Measurements from ENCODE around the gene SSH2. TPM values are rescaled to one million over a fixed set of nuclear protein-coding genes. Genes with fewer than 3 reads are reported as not detected.
"Not testable (repeated sequence)": the region's sequence is repeated elsewhere in the genome, so short reads cannot be mapped to it uniquely, and the experiment has no call there.

SSH2 gene, protein sequence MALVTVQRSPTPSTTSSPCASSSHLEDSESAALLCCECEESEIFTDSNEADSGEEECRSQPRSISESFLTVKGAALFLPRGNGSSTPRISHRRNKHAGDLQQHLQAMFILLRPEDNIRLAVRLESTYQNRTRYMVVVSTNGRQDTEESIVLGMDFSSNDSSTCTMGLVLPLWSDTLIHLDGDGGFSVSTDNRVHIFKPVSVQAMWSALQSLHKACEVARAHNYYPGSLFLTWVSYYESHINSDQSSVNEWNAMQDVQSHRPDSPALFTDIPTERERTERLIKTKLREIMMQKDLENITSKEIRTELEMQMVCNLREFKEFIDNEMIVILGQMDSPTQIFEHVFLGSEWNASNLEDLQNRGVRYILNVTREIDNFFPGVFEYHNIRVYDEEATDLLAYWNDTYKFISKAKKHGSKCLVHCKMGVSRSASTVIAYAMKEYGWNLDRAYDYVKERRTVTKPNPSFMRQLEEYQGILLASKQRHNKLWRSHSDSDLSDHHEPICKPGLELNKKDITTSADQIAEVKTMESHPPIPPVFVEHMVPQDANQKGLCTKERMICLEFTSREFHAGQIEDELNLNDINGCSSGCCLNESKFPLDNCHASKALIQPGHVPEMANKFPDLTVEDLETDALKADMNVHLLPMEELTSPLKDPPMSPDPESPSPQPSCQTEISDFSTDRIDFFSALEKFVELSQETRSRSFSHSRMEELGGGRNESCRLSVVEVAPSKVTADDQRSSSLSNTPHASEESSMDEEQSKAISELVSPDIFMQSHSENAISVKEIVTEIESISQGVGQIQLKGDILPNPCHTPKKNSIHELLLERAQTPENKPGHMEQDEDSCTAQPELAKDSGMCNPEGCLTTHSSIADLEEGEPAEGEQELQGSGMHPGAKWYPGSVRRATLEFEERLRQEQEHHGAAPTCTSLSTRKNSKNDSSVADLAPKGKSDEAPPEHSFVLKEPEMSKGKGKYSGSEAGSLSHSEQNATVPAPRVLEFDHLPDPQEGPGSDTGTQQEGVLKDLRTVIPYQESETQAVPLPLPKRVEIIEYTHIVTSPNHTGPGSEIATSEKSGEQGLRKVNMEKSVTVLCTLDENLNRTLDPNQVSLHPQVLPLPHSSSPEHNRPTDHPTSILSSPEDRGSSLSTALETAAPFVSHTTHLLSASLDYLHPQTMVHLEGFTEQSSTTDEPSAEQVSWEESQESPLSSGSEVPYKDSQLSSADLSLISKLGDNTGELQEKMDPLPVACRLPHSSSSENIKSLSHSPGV (N-terminal part only)
- 39.1 TPM for total RNA-seq
- long read RNA-seq, partial matches to known transcripts, result 1 of 27 reads
- long read RNA-seq, other reads (novel, unspliced or antisense), result 25 of 27 reads

DNA sequence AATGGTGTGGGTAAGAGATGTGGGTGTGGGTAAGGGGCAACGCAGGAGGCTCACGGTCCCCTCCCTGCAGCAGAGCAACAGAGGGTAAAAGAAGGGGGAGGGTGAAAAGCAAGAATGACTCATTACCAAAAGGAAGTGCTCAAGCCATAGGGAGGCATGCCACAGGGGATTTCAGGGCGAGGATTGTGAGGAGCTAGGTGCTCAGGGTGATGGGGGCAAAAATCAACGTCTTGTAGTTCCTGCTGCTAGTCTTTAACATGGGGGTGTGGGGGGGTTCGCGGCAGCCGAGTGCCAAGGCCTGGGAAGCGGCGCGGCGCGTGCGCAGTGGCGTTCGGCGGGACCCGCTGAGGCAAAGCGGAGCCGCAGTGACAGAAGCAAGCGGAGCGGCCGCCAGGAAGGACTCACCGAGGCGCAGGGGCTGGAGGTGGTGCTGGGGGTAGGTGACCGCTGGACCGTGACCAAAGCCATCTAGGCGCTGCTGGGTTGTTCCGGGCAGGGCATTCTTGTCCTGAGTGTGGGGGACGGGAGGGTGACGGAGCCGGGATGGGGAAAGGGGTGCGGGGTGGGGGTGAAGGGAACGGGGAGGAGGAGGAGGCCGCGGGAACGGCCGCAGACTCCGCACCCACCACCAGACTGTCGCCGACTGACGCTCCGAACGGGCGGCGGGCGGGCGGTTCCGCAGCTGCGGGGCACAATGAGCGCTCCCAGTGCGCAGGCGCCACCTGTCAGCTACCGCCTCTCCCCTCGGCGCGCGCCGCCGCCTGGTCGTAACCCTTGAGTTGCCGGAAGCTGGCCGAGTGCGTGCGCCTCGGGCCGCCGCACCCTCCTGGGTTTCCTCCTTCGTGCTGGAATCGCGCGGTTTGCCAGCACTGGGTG is at the start of gene SSH2:
Gene SSH2, minus strand, starts transcription at position 696 of the 876 bp plus-strand sequence. Its CDS starts 228 bp downstream, at position 468.
- peak; percentile 96 for DNase-seq (ENCODE audit: low spot score)

DNA sequence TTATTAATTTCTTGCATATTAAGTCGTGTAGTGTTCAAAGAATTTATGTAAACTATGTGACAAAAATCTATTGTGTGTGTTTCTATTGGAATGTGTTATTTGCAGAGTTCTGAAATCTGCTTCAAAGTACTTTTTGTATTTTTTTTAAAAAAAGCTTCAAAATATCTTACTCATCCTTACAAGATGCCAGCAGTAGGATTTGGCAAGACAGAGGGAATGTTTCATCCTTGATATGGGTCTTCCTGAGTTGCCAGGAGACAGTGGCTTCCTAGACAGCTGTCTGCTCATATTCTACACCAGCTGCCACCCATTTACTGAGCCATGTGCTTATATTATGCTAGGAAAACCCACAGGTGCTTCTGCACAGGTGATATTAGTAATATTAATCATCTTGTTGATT is 47.8 kb upstream of the SSH2 start:
- DNase-seq (ENCODE audit: low spot score), result no peak

DNA sequence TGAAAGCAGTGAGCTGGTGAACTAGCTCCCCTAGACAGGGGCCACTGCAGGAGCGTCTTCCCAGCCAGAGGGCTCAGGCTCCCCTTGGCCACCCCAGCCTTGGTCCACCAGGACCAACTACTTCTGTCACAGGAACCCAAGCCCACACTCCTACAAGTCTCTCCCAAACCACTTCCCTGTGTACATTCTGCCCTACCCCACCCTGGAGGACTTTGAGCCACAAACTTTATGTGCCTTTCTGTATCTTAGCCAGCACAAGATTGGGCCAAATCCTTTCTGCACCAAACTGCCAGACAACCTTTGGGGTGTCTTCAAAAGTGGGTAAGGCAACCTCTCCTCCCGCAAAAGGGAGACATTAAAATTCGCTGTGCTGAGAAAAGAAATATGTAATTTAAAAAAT is 43.0 kb upstream of the SSH2 start:
- no peak for DNase-seq (ENCODE audit: low spot score)

DNA sequence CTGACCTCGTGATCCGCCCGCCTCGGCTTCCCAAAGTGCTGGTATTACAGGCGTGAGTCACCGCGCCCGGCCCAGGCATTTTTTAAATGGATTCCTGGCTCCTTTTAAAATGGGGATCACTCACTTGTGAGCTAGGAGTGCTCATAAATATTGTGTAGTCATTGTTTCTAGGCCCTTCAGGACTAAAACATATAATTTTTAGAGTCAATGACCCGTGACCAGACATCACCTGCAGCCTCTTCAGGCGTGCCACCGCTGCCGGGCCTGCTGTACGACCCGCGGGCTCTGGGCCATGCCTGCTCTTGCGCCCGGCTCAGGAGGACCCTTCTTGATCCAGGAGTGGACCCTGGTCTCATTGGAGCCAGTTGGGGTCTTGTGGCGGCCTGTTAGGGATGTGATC is 42.2 kb upstream of the SSH2 start:
- no peak for DNase-seq (ENCODE audit: low spot score)

DNA sequence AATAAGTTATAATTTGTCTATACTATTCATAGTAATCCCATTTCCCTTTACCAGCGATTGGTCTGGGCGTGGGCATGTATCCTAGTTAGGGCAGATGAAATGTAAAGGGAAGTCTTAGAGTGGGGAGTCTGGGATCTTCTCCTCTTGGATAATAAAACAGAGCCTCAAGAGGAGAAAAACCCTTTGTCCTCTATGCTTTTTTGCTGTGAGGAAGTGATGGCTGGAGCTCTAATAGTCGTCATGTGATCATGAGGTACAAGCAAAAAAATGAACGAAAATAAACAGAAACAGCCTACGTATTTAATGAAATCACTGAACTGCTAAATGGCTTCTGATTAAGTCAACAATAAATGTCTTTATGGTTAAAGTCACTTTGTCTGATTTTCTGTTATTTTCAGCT is 38.2 kb upstream of the SSH2 start:
- DNase-seq (ENCODE audit: low spot score), result no peak

DNA sequence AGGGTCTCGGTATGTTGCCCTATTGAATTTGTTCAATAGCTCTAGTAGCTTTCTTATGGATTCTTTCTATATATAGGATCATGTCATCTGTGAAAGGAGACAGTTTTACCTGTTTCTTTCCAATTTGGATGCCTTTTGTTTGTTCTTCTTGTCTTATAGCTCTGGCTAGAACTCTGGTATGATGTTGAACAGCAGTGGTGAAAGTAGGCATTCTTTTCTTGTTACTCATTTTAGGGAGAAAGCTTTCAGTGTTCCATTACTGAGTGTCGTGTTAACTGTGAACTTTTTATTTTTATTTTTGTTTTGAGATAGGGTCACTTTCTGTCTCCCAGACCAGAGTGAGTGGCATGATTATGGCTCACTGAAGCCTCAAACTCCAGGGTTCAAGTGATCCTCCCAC is 32.6 kb upstream of the SSH2 start:
- DNase-seq (ENCODE audit: low spot score), result no peak

DNA sequence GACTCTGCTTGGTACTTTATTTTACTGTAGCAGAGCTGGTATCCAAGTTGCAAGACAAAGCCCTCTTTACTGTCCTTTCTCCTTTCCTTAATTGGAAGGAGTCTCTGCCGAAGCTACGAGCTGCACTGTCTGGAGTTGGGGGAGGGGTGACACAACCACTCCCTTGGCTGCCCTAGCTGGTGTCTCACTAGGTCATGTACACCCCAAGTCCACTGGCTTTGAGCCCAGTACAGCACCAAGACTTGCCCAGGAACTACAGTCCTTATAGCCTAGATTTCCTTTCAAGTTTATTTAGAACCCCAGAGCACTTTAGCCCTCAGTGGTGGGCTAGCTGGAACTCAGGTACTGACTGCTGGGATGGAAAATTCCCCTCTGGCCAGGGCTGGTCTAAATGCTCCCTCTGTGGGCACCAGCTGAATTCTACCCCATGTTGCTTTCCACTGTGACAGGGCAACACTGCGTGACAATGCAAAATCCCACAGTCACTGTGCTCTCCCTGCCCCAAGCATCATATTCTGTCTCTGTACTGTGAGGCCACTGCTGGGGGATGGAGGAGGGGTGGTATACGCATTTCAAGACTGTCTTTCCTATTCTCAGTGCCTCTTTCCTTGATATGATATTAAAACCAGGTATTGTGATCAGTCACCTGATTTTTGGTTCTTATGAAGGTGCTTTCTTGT is 29.8 kb upstream of the SSH2 start:
- no peak for DNase-seq (ENCODE audit: low spot score)

DNA sequence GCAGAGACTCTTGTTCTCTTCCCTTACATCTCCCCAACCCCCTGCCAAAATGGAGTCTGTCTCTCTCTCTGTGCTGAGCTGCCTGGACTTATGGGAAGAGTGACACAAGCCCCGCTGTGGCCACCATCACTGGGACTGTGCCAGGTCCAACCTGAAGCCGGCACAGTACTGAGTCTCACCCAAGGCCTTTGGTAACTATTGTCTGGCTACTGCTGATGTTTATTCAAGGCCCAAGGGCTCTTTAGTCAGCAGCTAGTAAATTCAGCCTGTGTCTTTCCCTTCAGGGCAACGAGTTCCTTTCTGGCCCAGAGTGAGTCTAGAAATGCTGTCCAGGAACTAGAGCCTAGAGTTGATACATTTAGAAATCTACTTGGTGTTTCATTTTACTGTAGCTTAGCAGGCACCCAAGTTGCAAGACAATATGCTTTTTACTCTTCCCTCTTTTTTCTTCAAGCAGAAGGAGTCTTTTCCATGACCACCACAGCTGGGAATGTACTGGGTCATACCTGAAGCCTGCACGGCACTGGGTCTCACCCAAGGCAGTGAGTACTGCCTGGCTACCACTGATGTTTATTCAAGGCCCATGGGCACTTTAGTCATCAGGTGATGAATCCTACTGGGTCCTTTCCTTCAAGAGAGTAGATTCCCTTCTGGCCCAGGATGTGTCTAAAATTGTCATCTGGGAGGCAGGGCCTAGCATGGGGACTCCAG is 29.1 kb upstream of the SSH2 start:
- no peak for DNase-seq (ENCODE audit: low spot score)

DNA sequence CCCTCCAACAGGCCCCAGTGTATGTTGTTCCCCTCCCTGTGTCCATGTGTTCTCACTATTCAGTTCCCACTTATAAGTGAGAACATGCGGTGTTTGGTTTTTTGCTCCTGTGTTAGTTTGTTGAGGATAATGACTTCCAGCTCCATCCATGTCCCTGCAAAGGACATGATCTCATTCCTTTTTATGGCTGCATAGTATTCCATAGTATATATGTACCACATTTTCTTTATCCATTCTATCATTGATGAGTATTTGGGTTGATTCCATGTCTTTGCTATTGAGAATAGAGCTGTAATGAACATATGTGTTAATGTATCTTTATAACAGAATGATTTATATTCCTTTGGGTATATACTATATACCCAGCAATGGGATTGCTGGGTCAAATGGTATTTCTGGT is 27.5 kb upstream of the SSH2 start:
- DNase-seq (ENCODE audit: low spot score), result not testable (repeated sequence)

DNA sequence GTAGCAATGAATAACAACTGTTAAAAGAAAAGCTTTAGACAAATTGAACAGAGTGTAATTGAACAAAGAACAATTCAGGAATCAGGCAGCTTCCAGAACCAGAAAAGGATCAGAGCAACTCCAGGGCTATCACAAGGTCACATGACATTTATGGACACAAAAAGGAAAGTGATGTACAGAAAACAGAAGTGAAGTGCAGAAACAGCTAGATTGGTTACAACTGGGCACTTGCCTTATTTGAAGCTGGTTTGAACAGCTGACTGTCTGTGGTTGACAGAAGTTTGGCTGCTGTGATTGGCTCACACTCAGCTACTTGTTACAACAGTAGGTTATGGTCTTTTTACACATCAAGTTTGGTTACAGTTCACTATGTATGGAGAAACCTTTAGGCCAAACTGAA is 26.2 kb upstream of the SSH2 start:
- no peak for DNase-seq (ENCODE audit: low spot score)

DNA sequence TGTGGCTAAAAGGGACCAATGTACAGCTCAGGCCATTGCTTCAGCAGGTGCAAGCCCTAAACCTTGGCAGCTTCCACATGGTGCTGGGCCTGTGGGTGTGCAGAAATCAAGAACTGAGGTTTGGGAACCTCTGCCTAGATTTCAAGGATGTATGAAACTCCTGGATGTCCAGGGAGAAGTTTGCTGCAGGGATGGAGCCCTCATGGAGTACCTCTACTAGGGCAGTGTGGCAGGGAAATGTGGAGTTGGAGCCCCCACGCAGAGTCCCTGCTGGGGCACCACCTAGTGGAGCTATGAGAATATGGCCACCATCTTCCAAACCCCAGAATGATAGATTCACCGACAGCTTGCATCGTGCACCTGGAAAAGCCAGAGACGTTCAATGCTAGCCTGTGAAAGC is 24.4 kb upstream of the SSH2 start:
- no peak for DNase-seq (ENCODE audit: low spot score)

DNA sequence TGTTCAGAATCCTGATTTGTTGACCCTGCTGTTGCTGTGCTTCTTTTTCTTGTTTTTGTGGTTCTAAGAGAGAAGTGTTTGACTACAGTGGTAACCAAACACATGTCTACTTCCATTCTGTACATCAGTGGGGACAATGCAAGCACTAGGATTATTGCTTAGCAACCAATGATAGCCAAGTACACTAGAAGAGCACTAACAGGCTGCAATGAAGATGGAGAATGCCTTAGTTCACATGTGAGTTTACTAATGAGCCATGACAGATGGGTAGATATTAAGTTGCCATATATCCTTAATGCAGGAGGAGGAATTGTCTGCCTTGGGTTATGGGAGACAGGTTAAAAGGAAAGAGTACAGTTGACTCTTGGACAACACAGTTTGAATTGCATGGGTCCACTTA is 19.7 kb upstream of the SSH2 start:
- DNase-seq (ENCODE audit: low spot score), result no peak

DNA sequence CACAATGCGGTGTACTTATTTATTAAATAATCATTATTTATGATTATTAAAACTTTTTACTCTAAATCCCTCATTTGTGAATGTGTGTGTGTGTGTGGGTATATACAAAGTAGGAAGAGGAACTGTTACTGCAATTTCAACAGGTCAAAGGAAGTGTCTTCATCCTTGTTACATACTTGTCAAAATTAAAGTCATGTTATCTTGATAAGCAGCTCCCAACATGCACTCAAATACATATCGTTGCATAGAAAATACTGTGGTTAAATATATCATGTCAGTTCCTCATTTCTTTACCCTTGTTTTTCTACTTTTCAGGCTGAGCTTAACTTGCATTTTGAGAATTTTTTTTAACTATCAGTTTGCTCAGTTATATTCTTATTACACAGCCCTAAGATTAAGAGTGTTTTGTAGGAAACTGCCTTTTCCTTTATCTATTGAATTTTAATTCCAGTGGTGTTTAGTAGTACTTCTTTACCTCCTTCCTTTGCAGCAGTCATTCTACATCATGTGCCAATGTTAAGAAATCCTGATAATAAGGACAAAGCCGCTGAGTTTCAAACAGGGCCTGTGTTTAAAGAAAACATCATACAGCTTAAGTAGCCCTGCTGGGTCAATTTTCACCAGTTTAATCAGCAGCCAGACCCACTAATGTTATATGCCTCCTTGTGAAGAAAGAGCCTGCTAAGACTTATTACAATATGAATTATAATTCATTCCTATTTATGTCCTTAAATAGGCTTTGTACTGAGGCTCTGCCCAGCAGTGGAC is 18.6 kb upstream of the SSH2 start:
- no peak for DNase-seq (ENCODE audit: low spot score)

DNA sequence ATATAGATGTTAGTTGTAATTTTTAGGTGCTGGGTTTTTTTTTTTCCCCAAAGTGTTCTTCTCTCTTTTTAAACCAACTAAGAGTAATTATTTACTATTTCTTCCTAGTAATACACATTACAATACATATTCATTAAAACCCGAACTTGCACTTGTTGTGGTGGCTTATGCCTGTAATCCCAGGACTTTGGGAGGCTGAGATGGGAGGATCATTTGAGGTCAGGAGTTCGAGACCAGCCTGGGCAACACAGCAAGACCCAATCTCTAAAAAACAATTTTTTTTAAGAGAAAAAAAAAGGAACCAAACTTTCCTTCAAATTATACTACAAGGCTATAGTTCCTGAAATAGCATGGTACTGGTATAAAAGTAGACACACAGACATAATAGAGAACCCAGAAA is 15.3 kb upstream of the SSH2 start:
- DNase-seq (ENCODE audit: low spot score), result no peak

DNA sequence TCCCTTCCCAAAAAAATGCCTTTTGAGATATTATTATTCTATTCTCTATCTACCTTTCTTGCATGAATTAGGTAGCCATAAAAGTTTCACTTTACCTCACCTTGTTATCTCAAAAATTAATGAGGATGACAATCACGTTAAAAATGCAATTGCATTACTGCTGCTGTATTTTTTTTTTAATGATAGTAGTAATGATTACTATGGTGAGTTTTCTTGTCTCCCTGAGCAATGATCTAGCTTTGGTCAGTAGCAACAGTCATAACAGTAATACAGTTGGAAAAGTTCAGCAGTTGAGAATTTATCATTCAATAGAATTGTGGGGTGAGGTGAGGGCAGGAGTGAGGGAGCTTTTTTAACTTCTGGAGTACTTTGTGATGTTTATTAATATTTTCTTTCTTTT is 11.3 kb upstream of the SSH2 start, which contains the start of gene EFCAB5:
Gene EFCAB5, plus strand, starts transcription at position 301 of the 400 bp plus-strand sequence. CDS start 163 bp downstream, outside the sequence.
- no peak for DNase-seq (ENCODE audit: low spot score)

DNA sequence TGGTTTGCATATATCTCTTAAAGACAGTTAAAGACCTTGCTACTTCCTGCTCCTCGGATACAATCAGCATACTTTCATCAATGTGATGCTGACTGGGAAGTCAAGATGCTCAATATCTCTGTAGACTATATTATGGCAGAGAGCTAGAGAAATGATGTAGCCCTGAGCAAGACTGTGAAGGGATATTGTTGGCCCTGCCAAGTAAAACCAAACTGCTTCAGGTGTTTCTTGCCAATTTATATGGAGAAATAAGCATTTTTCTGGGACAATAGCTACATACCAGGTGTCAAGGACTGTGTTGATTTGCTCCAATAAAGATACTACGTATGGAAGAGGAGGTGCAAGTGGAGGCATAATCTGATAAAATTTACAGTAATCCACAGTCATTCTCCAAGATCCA is 6.7 kb upstream of the SSH2 start:
- DNase-seq (ENCODE audit: low spot score), result no peak

DNA sequence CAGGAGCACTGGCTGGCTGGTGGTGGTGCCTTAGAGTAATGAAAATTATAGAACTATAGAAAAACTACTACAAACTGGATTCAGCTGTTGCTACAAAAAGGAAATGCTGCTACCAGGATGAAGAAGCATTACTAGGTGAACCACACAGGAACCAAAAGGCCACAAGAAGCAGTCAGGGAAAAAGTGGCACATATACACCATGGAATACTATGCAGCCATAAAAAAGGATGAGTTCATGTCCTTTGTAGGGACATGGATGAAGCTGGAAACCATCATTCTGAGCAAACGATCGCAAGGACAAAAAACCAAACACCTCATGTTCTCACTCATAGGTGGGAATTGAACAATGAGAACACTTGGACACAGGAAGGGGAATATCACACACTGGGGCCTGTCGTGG is 5.9 kb upstream of the SSH2 start:
- DNase-seq (ENCODE audit: low spot score), result not testable (repeated sequence)

DNA sequence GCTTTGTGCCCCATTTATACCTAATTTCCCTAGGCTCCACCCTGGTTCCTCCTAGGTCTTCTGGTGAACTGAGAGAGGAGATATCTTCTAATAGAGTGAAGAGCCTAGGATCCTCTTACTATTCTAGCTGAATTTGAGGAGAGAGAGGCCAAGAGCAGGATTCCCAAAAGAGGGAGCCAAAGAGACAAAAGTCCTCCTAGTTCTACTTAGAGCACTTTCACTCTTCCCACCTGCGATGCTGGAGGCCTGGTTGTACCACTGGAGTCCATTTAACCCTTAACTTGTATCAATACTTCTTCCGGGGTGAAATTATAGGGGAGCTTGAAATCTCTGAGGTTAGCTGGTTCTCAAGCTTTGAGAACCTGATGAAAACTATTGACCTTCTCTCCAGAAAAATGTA is 3.4 kb upstream of the SSH2 start:
- no peak for DNase-seq (ENCODE audit: low spot score)

Data from mesenteric fat pad (tissue), 1 donor.